ENCODE measurements around the gene PCP2.
"Not testable (repeated sequence)": the region's sequence is repeated elsewhere in the genome, so short reads cannot be mapped to it uniquely, and the experiment has no call there.

PCP2 gene

DNA sequence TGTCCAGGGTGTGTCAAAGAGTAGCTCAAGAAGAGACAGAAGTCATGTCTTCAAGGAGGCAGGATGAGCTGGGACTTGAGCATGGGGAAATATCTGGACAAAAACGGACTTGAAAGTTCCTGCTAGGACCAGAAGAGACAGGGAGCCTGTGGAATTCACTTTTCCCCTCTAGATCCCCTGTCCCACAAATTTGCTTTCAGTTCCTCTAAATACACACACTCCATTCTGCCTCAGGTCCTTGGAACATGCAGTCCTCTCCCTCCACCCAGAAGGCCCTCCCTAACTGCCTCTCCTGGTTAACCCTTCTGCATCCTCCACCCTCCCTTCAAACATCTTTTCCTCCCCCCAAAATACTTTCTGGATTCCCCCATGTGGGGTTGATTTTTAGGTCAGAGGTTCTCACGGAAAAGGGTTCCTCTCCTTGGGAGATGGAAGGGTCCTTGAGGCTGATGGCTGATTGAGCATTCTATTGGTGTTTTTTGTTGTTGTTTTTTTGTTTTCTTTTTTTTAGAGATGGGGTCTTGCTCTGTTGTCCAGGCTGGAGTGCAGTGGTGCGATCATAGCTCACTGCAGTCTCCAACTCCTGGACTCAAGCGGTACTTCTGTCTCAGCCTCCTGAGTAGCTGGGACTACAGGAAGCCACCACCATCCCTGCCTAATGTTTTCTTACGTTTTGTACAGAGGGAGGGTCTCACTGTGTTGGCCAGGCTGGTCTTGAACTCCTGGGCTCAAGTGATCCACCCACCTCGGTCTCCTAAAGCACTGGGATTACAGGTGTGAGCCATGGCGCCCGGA, 28.4 kb upstream of the PCP2 start:
- DNase-seq = no peak

DNA sequence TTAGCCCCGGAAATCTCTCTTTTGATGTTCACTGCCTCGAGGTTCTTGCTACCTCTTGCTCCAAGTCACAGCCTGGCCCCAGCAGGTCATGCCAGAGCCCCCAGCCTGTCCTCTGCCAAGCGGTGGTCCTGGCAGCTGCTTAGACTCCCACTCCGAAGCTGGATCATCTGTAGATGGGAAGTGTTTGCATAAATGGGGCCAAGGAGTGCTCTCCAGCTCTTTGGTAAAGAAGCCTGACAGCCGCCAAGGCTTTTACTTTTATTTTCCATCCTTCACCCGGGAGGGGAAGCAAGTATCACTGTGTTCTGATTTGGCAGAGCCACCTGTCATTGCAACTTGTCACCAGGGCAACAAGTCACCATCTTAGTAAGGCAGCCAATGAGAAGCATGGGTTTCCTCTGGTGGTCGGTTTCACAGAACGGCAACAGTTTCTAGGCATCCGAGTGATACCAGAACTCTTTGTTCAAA, 24.7 kb upstream of the PCP2 start:
- no peak for DNase-seq

DNA sequence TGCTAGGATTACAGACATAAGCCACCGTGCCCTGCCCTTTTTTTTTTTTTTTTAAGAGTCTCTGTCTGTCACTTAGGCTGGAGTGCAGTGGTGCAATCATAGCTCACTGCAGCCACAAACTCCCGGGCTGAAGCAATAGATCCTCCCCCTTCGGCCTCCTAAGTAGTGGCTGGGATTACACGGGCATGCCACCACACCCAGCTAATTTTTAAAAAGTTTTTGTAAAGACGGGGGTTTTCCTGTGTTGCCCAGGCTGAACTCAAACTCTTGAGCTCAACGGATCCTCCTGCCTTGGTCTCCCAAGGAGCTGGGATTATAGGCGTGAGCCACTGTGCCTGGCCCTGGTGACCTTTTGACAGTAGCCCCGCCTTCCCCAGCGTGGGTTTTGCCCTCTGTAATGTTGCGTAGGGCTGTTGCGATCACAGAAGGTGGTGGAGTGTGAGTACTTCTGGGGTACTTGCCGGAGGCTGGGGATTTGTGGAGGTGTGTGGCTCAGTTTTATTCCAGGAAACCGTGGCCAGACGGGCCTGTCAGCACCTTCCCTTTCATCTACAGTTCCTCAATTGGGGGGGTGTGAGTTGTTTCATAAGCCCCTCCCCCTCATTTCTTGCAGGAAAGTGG, 23.7 kb upstream of the PCP2 start:
- DNase-seq = no peak

DNA sequence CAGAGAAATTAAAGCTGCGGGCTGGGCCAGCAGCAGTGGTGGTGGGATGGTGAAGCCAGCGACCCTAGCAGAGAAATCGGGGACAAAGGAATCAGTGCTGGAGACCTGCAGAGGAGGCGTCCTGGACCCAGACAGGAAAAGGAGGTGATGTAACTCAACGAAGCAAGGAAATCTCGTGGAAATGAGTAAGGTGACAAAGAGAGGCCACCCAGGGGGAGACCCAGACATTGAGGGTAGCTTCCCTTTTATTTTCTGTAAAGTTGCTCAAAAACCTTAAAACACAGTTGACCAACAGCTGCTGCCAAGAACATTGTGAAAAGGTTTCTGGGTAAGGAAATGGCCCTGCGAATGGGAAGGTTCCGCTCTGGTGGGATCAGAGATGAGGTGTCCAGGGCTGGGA, 22.1 kb upstream of the PCP2 start:
- DNase-seq = no peak

DNA sequence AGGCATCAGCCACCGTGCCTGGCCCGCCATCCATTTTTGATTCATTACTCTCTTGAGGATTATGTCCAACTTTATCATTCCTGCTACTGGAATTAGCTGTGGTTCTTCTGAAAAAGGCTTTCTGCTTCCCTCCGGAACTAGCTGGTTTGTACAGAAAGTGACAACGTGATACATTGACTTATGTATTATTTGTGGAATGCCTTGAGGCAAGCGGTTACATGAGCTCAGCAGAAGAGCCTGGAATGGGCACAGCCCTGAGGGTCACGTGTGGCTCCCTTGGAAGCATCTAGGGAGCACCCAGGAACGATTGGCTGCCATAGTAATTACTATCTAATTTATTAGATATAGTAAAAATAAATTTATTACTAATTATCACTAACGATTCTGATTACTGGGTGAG, 20.9 kb upstream of the PCP2 start:
- no peak for DNase-seq

DNA sequence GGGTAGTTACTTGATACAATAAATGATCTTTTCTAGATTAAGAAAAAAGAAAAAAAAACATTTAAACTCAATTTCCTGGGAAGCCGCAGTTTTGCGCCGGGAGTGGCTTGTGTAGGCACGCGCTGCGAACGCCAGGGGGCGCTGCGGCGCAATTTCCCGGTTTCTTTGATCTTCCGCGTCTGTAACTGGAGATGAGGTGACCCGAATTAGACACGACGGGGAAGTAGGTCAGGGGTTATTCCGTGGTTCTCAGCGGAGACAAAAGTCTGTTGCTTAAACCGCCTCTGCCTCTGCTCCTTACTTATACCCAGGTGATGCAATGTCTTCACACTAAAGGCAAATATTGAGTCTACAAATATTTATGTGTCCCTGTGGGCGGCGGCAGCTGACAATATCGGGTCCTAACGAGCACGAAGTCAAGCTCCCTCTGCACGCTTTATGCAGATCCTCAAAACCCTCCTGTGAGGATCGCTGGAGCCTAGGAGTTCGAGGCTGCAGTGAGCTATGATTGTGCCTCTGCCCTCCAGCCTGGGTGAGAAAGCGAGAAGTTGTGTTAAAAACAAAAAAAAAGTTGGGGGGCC, 18.6 kb upstream of the PCP2 start:
- peak; percentile 67 to 89 (median 82) for DNase-seq

DNA sequence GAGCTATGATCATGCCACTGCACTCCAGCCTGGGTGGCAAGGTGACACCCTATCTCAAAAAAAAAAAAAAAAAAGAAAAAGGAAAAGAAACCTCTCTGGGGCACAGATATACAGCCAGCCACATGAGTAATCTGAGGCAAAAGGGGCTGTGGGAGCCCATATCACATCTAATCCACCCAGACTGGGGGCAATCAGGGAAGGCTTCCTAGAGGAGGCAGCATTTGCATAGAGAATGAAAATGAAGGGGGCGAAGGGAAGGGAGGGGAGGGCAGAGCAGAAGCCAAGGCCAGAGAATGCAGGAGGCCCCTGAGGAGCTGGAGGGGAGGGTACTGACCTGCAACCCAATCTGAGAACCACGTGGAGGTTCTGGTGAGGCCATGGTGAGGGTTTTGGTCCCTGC, 16.6 kb upstream of the PCP2 start:
- DNase-seq = no peak

DNA sequence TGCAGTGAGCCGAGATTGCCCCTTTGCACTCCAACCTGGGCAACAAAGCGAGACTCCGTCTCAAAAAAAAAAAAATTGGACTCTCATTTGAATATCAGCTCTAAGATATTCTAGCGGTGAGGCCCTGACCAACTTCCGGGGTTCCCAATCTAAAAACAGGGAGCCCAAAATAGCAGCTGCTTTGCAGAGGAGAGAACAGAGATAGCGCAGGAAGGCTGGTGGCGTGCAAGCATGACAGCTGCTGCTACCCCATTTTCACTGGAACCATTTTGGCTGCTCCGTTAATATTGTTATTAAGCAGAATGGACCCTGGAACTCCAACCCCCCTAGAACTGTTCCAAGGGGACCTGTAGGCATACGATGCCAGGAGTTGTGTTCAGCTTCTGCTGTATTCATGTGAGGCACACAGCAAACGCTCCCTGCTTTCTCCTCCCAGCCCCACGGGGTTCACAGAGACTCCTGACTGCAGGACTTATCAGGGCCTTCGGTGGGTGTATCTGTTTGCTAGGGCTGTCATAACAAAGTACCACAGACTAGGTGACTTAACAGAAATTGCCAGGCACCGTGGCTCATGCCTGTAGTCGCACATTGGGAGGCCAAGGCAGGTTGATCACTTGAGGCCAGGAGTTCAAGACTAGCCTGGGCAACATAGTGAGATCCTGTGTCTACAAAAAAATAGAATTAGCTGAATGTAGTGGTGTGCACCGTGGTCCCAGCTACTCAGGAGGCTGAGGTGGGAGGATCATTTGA, 14.9 kb upstream of the PCP2 start:
- no peak for DNase-seq

DNA sequence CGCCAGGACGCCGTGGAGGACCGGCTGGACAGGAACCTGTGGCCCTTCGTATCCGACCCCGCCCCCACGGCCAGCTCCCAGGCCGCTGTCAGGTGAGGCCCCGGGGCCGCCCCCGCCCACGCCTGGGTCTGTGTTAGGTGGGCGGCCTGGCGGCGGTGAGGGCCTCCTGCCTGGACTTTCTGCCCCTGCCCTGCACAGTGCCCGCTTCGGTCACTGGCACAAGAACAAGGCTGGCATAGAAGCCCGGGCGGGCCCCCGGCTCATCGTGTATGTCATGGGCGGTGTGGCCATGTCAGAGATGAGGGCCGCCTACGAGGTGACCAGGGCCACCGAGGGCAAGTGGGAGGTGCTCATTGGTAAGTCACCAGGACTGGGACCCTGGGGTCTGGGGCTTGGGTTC, 13.6 kb upstream of the PCP2 start:
- DNase-seq = no peak

DNA sequence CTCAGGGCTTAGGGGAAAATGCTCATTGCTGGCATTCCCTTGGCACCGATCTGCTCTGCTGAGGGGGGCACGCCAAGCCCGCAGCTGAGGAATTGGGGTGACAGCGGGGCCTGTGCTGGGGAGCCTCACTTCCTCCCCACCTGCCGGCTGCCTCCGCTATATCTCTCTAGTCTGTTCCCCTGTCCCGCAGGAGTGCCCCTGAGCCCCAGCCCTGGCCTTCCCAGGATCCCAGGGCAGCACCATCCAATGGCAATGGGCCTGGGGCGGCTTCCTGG, 12.8 kb upstream of the PCP2 start:
- no peak for DNase-seq

DNA sequence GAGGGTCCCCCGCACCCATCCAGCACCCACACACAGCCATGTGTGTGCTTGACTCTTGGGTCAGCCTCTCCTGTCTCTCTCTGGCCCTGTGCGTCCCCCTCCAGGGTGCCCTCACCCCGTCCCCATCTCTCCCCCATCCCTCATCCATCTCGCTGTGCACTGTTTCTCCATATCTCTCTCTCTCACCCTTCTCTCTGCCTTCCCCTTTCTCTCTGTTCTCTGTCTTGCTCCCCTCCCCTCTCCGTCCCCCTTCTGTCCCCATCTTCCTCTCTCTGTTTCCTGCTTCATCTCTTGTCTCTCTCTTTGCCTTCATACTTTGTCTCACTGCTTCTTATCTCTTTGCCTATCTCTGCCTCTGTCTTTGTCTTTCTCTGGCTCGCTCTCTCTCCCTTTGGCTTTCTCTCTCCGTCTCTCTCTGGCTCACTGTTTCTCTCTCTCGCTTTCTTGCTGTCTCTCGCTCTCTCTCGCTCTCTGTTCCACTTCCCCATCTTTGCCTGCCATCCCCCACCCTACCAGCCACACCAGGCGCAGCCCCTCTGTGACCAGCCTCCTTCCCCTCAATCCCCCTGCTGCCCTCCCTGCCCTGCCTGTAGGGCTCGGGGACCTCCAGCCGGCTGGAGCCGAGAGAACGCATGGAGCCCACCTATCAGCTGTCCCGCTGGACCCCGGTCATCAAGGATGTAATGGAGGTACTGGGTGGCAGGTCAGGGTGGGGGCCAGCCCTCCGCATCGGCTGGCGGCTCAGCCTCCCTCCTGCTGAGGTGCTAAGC, 12.3 kb upstream of the PCP2 start:
- DNase-seq = no peak

DNA sequence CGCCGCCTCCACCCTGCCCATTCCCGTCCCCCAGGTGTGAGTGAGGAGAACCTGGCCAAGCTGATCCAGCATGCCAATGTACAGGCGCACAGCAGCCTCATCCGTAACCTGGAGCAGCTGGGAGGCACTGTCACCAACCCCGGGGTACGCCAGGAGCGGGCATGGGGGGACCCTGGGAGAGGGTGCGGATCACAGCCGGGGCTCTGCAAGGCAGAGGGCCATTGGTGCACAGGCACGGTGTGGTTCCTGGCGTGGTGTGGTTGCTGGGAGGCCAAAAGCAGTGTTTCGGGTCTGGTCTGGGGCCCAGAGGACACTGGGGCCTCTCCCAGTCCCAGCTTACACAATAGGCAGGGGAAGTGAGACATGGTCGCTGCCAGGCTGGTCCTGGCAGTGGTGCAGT, 11.6 kb upstream of the PCP2 start:
- no peak for DNase-seq

DNA sequence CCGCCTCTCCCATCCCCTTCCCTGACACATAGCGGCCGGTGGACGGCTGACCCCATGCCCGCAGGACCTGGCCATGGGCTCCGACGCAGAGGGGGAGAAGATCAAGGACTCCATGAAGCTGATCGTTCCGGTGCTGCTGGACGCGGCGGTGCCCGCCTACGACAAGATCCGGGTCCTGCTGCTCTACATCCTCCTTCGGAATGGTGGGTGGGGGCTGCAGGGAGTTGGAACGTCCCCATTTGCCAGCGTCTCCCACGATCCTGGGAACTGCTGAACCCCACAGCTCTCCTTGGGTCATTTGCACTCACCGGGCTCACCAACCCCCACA, 11.0 kb upstream of the PCP2 start:
- no peak for DNase-seq

DNA sequence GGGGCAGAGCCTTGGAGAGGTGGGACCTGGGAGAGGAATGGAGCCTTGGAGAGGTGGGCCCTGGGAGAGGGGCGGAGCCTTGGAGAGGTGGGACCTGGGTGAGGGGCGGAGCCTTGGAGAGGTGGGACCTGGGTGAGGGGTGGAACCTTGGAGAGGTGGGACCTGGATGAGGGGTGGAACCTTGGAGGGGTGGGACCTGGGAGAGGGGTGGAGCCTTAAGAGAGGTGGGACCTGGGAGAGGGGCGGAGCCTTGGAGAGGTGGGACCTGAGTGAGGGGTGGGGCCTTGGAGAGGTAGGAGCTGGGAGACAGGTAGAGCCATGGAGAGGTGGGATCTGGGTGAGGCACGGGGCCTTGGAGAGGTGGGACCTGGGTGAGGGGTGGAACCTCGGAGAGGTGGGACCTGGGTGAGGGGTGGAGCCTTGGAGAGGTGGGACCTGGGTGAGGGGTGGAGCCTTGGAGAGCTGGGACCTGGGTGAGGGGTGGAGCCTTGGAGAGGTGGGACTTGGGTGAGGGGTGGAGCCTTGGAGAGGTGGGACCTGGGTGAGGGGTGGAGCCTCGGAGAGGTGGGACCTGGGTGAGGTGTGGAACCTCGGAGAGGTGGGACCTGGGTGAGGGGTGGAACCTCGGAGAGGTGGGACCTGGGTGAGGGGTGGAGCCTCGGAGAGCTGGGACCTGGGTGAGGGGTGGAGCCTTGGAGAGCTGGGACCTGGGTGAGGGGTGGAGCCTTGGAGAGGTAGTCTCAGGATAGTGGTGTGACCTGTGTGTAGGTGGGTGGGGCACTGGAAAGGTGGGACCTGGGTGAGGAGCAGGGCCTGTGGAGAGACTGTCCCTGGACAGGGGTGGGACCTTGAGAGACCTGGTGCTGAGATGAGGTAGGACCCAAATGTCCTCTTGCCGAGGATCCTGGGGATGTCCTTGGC, 10.4 kb upstream of the PCP2 start:
- not testable (repeated sequence) for DNase-seq

DNA sequence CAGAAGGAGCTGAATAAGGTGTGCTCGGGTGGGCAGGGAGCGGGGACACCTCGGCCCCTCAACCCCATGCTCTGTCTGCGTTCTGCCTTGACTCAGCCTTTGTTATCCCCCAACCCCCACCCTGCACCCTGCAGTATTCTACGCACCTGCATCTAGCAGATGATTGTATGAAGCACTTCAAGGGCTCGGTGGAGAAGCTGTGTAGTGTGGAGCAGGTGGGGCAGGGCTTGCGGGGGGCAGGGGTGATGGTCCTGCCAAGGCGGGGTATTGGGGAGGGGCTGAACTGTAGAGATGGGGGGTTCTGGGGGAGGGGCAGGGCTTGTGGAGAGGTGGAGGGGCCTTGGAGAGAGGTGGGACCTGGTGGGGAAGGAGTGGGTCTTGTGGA, 9.5 kb upstream of the PCP2 start:
- DNase-seq = no peak

DNA sequence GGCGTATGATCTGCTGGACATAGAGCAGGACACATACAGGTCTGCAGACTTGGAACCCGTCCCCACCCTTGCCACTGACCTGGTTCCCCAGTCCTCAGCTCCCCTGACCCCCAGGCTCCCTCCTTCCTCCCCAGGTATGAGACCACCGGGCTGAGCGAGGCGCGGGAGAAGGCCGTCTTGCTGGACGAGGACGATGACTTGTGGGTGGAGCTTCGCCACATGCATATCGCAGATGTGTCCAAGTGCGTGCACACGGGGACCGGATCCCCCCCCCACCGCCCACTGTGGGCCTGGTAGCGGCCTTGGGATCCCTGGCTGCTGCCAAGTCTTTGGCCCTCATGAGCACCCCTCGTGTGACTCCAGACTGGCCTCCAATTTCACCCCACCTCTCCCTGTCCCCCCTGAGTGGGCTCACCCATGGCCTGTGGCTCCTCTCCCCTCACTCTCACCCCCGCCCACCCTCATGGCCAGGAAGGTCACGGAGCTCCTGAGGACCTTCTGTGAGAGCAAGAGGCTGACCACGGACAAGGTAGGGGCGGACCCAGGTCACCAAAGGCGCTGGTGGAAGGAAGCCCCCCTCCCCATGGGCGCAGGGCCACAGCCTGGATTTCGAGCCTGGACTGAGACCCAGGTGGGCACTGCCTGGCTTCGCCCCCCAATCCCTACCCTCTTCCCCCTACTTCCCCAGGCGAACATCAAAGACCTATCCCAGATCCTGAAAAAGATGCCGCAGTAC, 8.9 kb upstream of the PCP2 start:
- DNase-seq = no peak

DNA sequence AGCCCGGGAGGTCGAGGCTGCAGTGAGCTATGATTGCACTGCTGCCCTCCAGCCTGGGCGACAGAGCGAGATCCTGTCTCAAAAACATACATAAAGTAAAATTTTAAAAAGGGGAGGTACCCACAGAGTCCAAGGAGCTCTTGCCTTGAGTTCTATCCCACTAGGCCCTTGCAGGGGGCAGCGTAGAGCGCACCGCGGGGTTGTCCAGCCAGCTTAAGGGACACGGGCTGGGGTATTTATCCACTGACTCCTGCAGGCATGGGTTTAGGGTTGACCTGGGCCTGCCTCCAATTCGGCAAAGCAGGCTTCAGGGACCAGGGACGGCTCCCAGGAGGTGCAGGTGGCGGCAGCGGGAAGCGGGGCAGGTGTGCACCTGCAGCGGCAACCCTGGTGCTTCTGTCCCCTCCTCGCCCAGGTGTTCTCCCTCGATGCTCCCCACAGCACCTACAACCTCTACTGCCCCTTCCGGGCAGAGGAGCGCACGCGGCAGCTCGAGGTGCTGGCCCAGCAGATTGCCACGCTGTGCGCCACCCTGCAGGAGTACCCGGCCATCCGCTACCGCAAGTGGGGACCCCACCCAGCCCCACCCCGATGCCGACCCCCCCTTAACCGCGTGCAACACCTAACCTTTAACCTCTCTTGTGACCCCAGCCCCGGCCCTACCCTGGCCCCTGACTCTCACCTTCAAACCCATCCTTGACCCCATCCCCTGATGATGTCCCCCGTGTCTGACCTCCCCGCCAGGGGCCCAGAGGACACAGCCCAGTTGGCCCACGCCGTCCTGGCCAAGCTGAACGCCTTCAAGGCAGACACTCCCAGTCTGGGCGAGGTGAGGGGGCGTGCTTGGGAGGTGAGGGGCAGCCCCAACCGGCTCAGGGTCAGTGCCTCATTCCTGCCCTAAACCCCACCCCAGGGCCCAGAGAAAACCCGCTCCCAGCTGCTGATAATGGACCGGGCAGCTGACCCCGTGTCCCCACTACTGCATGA, 8.1 kb upstream of the PCP2 start:
- DNase-seq = no peak

DNA sequence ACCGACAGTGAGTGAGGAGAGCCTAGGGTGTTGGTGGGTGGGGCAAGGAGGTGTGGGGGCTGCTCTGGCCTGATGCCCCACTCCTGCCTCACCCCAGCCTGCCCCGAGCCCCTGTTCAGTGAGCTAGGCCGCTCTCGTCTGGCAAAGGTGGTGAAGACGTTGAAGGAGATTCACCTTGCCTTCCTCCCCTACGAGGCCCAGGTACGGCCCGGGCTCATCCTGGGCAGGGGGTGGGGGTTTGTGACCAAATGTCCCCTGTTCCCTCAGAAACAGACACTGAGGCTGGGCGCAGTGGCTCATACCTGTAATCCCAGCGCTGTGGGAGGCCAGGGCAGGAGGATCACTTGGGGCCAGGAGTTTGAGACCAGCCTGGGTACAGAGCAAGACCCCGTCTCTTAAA, 7.3 kb upstream of the PCP2 start:
- DNase-seq = no peak

DNA sequence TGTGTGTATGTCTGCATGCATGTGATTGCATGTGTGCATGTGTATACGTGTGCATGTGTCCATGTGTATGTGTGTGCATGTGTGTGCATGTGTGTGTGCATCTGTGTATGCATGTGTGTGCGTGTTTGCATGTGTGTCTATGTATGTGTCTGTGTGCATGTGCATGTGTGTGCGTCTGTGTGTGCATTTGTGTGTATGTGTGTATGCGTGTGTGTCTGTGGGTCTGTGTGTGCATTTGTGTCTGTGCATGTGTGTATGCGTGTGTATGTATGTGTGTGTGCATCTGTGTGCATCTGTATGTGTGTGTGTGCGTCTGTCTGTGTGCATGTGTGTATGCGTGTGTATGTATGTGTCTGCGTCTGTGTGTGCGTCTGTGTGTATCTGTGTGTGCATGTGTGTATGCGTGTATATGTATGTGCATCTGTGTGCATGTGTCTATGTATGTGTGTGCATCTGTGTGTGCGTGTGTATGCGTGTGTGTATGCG, 6.4 kb upstream of the PCP2 start:
- DNase-seq = no peak
